ENCODE results near the gene NXPH4.

NXPH4 gene

GRCh38 chr12:57220770-57221168 lies 4.2 kb downstream of the NXPH4 start:
- TF ChIP-seq CTCF (conservative IDR thresholded peaks at IDR 0.05; ENCODE audit: control insufficient read depth, insufficient read depth, low read depth, low read length) = no peak
- DNase-seq (ENCODE audit: low read depth) = no peak
- H3K4me3 ChIP-seq (ENCODE audit: control insufficient read depth, low read depth, low read length) = no peak overlapping the region

- no peak overlapping the region for H3K4me3 ChIP-seq (ENCODE audit: control insufficient read depth, low read depth, low read length)
Observed at GRCh38 chr12:57221169-57221917, 4.7 kb downstream of the NXPH4 start.

GRCh38 chr12:57222286-57223190 lies 5.9 kb downstream of the NXPH4 start:
- no peak for TF ChIP-seq CTCF (conservative IDR thresholded peaks at IDR 0.05; ENCODE audit: control insufficient read depth, insufficient read depth, low read depth, low read length)
- no peak for DNase-seq (ENCODE audit: low read depth)
- H3K4me3 ChIP-seq (ENCODE audit: control insufficient read depth, low read depth, low read length) = no peak overlapping the region

More at GRCh38 chr12:57221169-57221917, 4.7 kb downstream of the NXPH4 start:
- TF ChIP-seq CTCF (conservative IDR thresholded peaks at IDR 0.05; ENCODE audit: control insufficient read depth, insufficient read depth, low read depth, low read length) = no peak
- no peak for DNase-seq (ENCODE audit: low read depth)

- no peak for TF ChIP-seq CTCF (conservative IDR thresholded peaks at IDR 0.05; ENCODE audit: control insufficient read depth, insufficient read depth, low read depth, low read length)
- DNase-seq (ENCODE audit: low read depth) = no peak
Observed at GRCh38 chr12:57223191-57224165, 6.9 kb downstream of the NXPH4 start.

GRCh38 chr12:57224278-57224972 lies 7.8 kb downstream of the NXPH4 start:
- H3K4me3 ChIP-seq (ENCODE audit: control insufficient read depth, low read depth, low read length) = no peak overlapping the region
- no peak for TF ChIP-seq CTCF (conservative IDR thresholded peaks at IDR 0.05; ENCODE audit: control insufficient read depth, insufficient read depth, low read depth, low read length)

More at GRCh38 chr12:57223191-57224165, 6.9 kb downstream of the NXPH4 start:
- H3K4me3 ChIP-seq (ENCODE audit: control insufficient read depth, low read depth, low read length) = no peak overlapping the region

More at GRCh38 chr12:57224278-57224972, 7.8 kb downstream of the NXPH4 start:
- DNase-seq (ENCODE audit: low read depth) = no peak
